HEK293 (cell line): Measurements from ENCODE around the gene DBF4B.
"Not testable (repeated sequence)": the region's sequence is repeated elsewhere in the genome, so short reads cannot be mapped to it uniquely, and the experiment has no call there.

Experiments
- CTCF ChIA-PET: fragments of 350-600 bp; formaldehyde crosslinking; extraction: SDS; loops from one replicate; lab custom pipeline; 2021; ENCODE audit warnings: antibody characterized with exemption; lab: Yijun Ruan, JAX
- POLR2A ChIA-PET: fragments of 300-600 bp; formaldehyde crosslinking; extraction: SDS; loops from one replicate; lab custom pipeline; 2020; ENCODE audit warnings: antibody characterized with exemption, inconsistent platforms; lab: Yijun Ruan, JAX
- H3K27ac ChIP-seq: fragments of 200-500 bp; sonication (Bioruptor generic); 2 replicates; pipeline ENCODE4 v1.5.1; 2014; ENCODE audit warnings: low read depth, low read length, control low read depth, inconsistent platforms; ENCODE audit errors: extremely low read depth
- H3K36me3 ChIP-seq, 2 experiments: fragments of 200-500 bp in 1 of 2; sonication (Bioruptor generic) in 1 of 2; 1 replicate in 1 of 2; 2 replicates in 1 of 2; pipeline ENCODE4 v1.5.1; 2014 to 2017; ENCODE audit warnings: inconsistent platforms in 2 of 2, low read length in 2 of 2; ENCODE audit not compliant: control insufficient read depth in 2 of 2, insufficient read depth in 1 of 2
- H3K4me1 ChIP-seq: fragments of 200-500 bp; sonication (Bioruptor generic); 2 replicates; pipeline ENCODE4 v1.5.1; 2014; ENCODE audit warnings: mild to moderate bottlenecking, low read length, inconsistent platforms; ENCODE audit not compliant: control insufficient read depth, insufficient read depth
- H3K4me3 ChIP-seq: 2 replicates; pipeline ENCODE4 v1.5.1; 2011; ENCODE audit warnings: low read depth, mild to moderate bottlenecking, control low read depth, low read length, moderate library complexity
- H3K9me3 ChIP-seq: fragments of 200-500 bp; sonication (Bioruptor generic); 2 replicates; pipeline ENCODE4 v1.5.1; 2014; ENCODE audit warnings: low read depth, low read length, inconsistent platforms; ENCODE audit not compliant: control insufficient read depth, insufficient read depth
- BCL11A ChIP-seq: fragments of 450-650 bp; formaldehyde crosslinking; IDR thresholded peaks from 2 replicates; pipeline ENCODE4 v1.5.1; 2016; ENCODE audit warnings: low read depth, missing biosample characterization, missing genetic modification characterization
- BCL11B ChIP-seq: fragments of 450-650 bp; formaldehyde crosslinking; IDR thresholded peaks from 2 replicates; pipeline ENCODE4 v1.5.1; 2016; ENCODE audit warnings: low read depth, missing biosample characterization, missing genetic modification characterization
- CTCF ChIP-seq: fragments of 450-650 bp; formaldehyde crosslinking; IDR thresholded peaks from 2 replicates; pipeline ENCODE4 v1.5.1; 2016; ENCODE audit warnings: missing biosample characterization, missing genetic modification characterization
- KLF7 ChIP-seq: fragments of 450-650 bp; formaldehyde crosslinking; IDR thresholded peaks from 2 replicates; pipeline ENCODE4 v1.5.1; 2016; ENCODE audit warnings: missing biosample characterization, missing genetic modification characterization, borderline replicate concordance
- KLF8 ChIP-seq: fragments of 450-650 bp; formaldehyde crosslinking; IDR thresholded peaks from 2 replicates; pipeline ENCODE4 v1.5.1; 2016; ENCODE audit warnings: missing biosample characterization, missing genetic modification characterization
- OSR2 ChIP-seq: fragments of 450-650 bp; formaldehyde crosslinking; IDR thresholded peaks from 2 replicates; pipeline ENCODE4 v1.5.1; 2016; ENCODE audit warnings: missing biosample characterization, missing genetic modification characterization
- OVOL3 ChIP-seq: fragments of 450-650 bp; formaldehyde crosslinking; IDR thresholded peaks from 2 replicates; pipeline ENCODE4 v1.5.1; 2016; ENCODE audit warnings: missing biosample characterization, missing genetic modification characterization
- PRDM2 ChIP-seq: fragments of 450-650 bp; formaldehyde crosslinking; IDR thresholded peaks from 2 replicates; pipeline ENCODE4 v1.5.1; 2016; ENCODE audit warnings: missing biosample characterization, missing genetic modification characterization, borderline replicate concordance
- SP3 ChIP-seq: fragments of 450-650 bp; formaldehyde crosslinking; IDR thresholded peaks from 2 replicates; pipeline ENCODE4 v1.5.1; 2016; ENCODE audit warnings: missing biosample characterization, missing genetic modification characterization
- WT1 ChIP-seq: fragments of 450-650 bp; formaldehyde crosslinking; IDR thresholded peaks from 2 replicates; pipeline ENCODE4 v1.5.1; 2016; ENCODE audit warnings: missing biosample characterization, missing genetic modification characterization
- YY2 ChIP-seq: fragments of 450-650 bp; formaldehyde crosslinking; IDR thresholded peaks from 2 replicates; pipeline ENCODE4 v1.5.1; 2016; ENCODE audit warnings: missing biosample characterization, missing genetic modification characterization
- ZBTB21 ChIP-seq: fragments of 450-650 bp; formaldehyde crosslinking; IDR thresholded peaks from 2 replicates; pipeline ENCODE4 v1.5.1; 2017; ENCODE audit warnings: missing biosample characterization, missing genetic modification characterization
- ZBTB48 ChIP-seq: fragments of 450-650 bp; formaldehyde crosslinking; IDR thresholded peaks from 2 replicates; pipeline ENCODE4 v1.5.1; 2016; ENCODE audit warnings: missing biosample characterization, missing genetic modification characterization
- ZNF133 ChIP-seq: fragments of 450-650 bp; formaldehyde crosslinking; IDR thresholded peaks from 2 replicates; pipeline ENCODE4 v1.5.1; 2016; ENCODE audit warnings: missing biosample characterization, missing genetic modification characterization
- ZNF146 ChIP-seq: fragments of 450-650 bp; formaldehyde crosslinking; IDR thresholded peaks from 2 replicates; pipeline ENCODE4 v1.5.1; 2016; ENCODE audit warnings: missing biosample characterization, missing genetic modification characterization
- ZNF175 ChIP-seq: fragments of 450-650 bp; formaldehyde crosslinking; IDR thresholded peaks from 2 replicates; pipeline ENCODE4 v1.5.1; 2016; ENCODE audit warnings: missing biosample characterization, missing genetic modification characterization
- ZNF2 ChIP-seq: fragments of 450-650 bp; formaldehyde crosslinking; IDR thresholded peaks from 2 replicates; pipeline ENCODE4 v1.5.1; 2016; ENCODE audit warnings: missing biosample characterization, missing genetic modification characterization
- ZNF324 ChIP-seq: fragments of 450-650 bp; formaldehyde crosslinking; IDR thresholded peaks from 2 replicates; pipeline ENCODE4 v1.5.1; 2016; ENCODE audit warnings: missing biosample characterization, missing genetic modification characterization
- ZNF600 ChIP-seq: fragments of 450-650 bp; formaldehyde crosslinking; IDR thresholded peaks from 2 replicates; pipeline ENCODE4 v1.5.1; 2016; ENCODE audit warnings: missing biosample characterization, missing genetic modification characterization
- ZNF623 ChIP-seq: fragments of 450-650 bp; formaldehyde crosslinking; IDR thresholded peaks from 2 replicates; pipeline ENCODE4 v1.5.1; 2016; ENCODE audit warnings: missing biosample characterization, missing genetic modification characterization
- ZNF629 ChIP-seq: fragments of 450-650 bp; formaldehyde crosslinking; IDR thresholded peaks from 2 replicates; pipeline ENCODE4 v1.5.1; 2017; ENCODE audit warnings: missing biosample characterization, missing genetic modification characterization
- ZNF654 ChIP-seq: fragments of 450-650 bp; formaldehyde crosslinking; IDR thresholded peaks from 2 replicates; pipeline ENCODE4 v1.5.1; 2016; ENCODE audit warnings: low read depth, missing biosample characterization, missing genetic modification characterization

Gene DBF4B

DNA sequence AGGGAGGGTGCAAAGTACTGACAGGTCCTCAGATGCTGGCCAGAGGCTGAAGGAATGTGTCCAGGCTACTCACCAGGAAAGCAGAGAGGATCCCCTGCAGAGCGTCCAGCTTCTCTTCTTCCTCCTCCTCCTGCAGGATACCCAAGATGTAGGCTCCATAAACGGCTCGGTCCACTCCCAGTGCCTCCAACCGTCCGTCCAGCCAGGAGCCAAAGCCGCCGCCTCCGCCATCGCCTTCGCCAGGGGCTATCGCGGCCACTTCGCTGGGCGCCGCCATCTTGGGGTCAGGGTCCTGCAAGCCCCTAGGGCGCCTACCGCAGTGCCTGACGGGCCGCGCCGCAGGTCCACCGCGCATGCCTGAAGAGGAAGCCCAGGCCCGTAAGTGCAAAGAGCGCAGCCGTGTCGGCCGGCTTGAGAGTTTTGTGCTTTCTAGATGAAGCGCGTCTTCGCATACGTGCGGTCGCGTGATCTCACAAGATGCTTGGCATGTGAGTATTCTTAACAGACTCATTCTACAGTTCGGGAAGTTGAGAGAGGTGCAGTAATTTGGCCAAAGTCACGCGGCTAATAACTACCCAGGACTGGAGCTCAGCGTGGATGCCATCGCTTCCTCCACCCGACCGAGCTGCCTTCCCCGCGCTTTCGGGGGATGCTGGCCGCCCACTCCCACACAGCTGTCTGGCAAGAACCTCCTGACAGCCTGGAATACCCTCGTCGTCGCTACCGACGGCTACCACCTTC, 18.8 kb upstream of the DBF4B start, which contains the start of gene CCDC43 (continued):
- TF ChIP-seq BCL11A (tag by site-specific recombination), result no peak
- peak; percentile 71; the same call in 1 of the 2 replicates for TF ChIP-seq ZBTB48
- peak; percentile 92 for TF ChIP-seq ZNF600 (tag by site-specific recombination)
- TF ChIP-seq ZNF324, result no peak
- peak; percentile 53; the same call in 1 of the 2 replicates for TF ChIP-seq OVOL3
- TF ChIP-seq ZNF146 (tag by site-specific recombination), result 0 out of 2 replicates have a peak, but pooled peaks have one; percentile 32
- 0 out of 2 replicates have a peak, but pooled peaks have one; percentile 46 for TF ChIP-seq BCL11B (tag by site-specific recombination)
- no peak for TF ChIP-seq WT1 (tag by site-specific recombination)
- TF ChIP-seq OSR2 (tag by site-specific recombination), result peak; percentile 63; the same call in 1 of the 2 replicates

DNA sequence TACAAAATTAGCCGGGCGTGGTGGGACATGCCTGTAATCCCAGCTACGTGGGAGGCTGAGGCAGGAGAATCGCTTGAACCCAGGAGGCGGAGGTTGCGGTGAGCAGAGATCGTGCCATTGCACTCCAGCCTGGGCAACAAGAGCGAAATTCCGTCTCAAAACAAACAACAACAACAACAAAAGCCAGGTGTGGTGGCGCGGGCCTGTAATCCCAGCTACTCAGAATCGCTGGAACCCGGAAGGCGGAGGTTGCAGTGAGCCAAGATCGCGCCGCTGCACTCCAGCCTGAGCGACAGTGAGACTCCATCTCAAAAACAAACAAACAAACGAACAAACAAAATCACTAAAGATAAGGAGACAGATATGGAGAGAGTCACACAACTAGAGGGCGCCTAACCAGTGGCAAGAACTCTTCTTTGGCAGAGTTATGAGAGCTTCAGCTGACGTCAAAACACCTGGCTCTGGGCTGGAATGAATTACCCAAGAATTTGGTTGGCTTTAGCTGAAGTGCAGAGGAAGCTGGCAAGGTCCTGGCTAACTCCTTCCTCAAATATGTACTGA, 17.6 kb upstream of the DBF4B start:
- CTCF ChIA-PET, result interaction anchor here (0.7 to 2.5 kb wide), 6 partner anchors 26 to 186 kb away, joined by 3 to 12 read pairs (median 3); no protein-coding TSS in a partner anchor
- not testable (repeated sequence) for H3K4me3 ChIP-seq

DNA sequence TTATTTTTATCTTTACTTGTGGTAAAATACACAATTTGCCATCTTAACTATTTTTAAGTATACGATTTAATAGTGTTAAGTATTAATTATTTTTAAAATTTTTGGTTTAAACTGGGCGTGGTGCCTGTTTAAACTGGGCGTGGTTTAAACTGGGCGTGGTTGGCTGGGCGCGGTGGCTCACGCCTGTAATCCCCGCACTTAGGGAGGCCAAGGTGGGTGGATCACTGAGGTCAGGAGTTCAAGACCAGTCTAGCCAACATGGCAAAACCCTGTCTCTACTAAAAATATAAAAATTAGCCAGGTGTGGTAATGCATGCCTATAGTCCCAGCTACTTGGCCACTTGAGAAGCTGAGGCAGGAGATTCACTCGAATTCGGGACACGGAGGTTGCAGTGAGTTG, 14.9 kb upstream of the DBF4B start:
- POLR2A ChIA-PET, result interaction anchor here (1.1 kb wide), 1 partner anchor 15 kb away, joined by 4 read pairs; the partner anchor contains the start of gene DBF4B
- no peak overlapping the region for H3K4me3 ChIP-seq
- CTCF ChIA-PET, result interaction anchor here (0.7 kb wide), 1 partner anchor 165 kb away, joined by 3 read pairs; no protein-coding TSS in a partner anchor
- H3K36me3 ChIP-seq, result no peaks in the 10 kb centered on the region
- no peaks in the 10 kb centered on the region for H3K9me3 ChIP-seq
- no peak overlapping the region for H3K27ac ChIP-seq
- no peaks in the 10 kb centered on the region for H3K4me1 ChIP-seq
- TF ChIP-seq ZNF600 (tag by site-specific recombination), result no peak
- TF ChIP-seq KLF7 (tag by site-specific recombination), result peak; percentile 73; the same call in 1 of the 2 replicates
- TF ChIP-seq OSR2 (tag by site-specific recombination), result no peak
- TF ChIP-seq PRDM2 (tag by site-specific recombination), result no peak
- no peak for TF ChIP-seq ZNF175
- peak; percentile 70 for TF ChIP-seq KLF8 (tag by site-specific recombination)
- TF ChIP-seq SP3 (tag by site-specific recombination), result no peak

More for the DNA sequence above, 17.6 kb upstream of the DBF4B start:
- H3K27ac ChIP-seq, result peak overlapping the region; percentile 72
- not testable (repeated sequence) for H3K4me1 ChIP-seq
- H3K36me3 ChIP-seq, result peaks cover 12 to 15% of the 10 kb centered on the region in 2 experiments; a peak in 2 of 3 replicates
- POLR2A ChIA-PET, result interaction anchor here (1.1 to 2.5 kb wide), 5 partner anchors 8 to 328 kb away, joined by 4 to 19 read pairs (median 5); partner anchors contain the start of genes ADAM11, DBF4B and FAM171A2
- TF ChIP-seq ZNF2 (tag by site-specific recombination) (0 out of 2 replicates have a peak, but pooled peaks have one; percentile 28), ZBTB21 (tag by site-specific recombination) (peak; percentile 75), ZNF654 (tag by site-specific recombination) (0 out of 2 replicates have a peak, but pooled peaks have one; percentile 11), YY2 (tag by site-specific recombination) (0 out of 2 replicates have a peak, but pooled peaks have one; percentile 3), ZNF623 (peak; percentile 13; the same call in 1 of the 2 replicates), CTCF (tag by site-specific recombination) (peak; percentile 57), ZNF133 (peak; percentile 32; the same call in 1 of the 2 replicates), ZNF600 (tag by site-specific recombination) (0 out of 2 replicates have a peak, but pooled peaks have one; percentile 60), ZNF629 (tag by site-specific recombination) (peak; percentile 68)
- TF ChIP-seq, all 188 proteins: peak for 9; not testable (repeated sequence) for 179
- not testable (repeated sequence) for H3K9me3 ChIP-seq
